GM12865 (cell line): Measurements from ENCODE around the gene CACNB4.

Experiments used
- DNase-seq: peaks from one replicate; pipeline ENCODE4 v3.0.0; 2010; ENCODE audit warnings: low read depth
- H3K4me3 ChIP-seq: 2 replicates; pipeline ENCODE4 v1.5.1; 2011; ENCODE audit warnings: mild to moderate bottlenecking, low read depth, low read length, control low read depth
- TF ChIP-seq, protein P1 (sequence below): IDR thresholded peaks from 2 replicates; pipeline ENCODE4 v1.5.1; 2011; ENCODE audit warnings: low read length, control low read depth, low read depth, inconsistent platforms; ENCODE audit not compliant: insufficient read depth; ENCODE audit errors: missing control alignments

The CACNB4 gene

GRCh38 chr2:151977631-151978030 lies 121.2 kb downstream of the CACNB4 start:
- TF ChIP-seq, protein P1, sequence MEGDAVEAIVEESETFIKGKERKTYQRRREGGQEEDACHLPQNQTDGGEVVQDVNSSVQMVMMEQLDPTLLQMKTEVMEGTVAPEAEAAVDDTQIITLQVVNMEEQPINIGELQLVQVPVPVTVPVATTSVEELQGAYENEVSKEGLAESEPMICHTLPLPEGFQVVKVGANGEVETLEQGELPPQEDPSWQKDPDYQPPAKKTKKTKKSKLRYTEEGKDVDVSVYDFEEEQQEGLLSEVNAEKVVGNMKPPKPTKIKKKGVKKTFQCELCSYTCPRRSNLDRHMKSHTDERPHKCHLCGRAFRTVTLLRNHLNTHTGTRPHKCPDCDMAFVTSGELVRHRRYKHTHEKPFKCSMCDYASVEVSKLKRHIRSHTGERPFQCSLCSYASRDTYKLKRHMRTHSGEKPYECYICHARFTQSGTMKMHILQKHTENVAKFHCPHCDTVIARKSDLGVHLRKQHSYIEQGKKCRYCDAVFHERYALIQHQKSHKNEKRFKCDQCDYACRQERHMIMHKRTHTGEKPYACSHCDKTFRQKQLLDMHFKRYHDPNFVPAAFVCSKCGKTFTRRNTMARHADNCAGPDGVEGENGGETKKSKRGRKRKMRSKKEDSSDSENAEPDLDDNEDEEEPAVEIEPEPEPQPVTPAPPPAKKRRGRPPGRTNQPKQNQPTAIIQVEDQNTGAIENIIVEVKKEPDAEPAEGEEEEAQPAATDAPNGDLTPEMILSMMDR: no peak
- DNase-seq: no peak
- H3K4me3 ChIP-seq: no peak overlapping the region

- peak; percentile 74 for DNase-seq
- no peak overlapping the region for H3K4me3 ChIP-seq
- TF ChIP-seq, protein P1: no peak
Observed at GRCh38 chr2:151976945-151977353, 121.9 kb downstream of the CACNB4 start.

- DNase-seq: no peak
- H3K4me3 ChIP-seq: no peak overlapping the region
- TF ChIP-seq, protein P1: no peak
Observed at GRCh38 chr2:151975460-151976414, 123.1 kb downstream of the CACNB4 start.

- H3K4me3 ChIP-seq: no peak overlapping the region
- TF ChIP-seq, protein P1: no peak
- DNase-seq: no peak
Observed at GRCh38 chr2:151974988-151975387, 123.9 kb downstream of the CACNB4 start.

DNA sequence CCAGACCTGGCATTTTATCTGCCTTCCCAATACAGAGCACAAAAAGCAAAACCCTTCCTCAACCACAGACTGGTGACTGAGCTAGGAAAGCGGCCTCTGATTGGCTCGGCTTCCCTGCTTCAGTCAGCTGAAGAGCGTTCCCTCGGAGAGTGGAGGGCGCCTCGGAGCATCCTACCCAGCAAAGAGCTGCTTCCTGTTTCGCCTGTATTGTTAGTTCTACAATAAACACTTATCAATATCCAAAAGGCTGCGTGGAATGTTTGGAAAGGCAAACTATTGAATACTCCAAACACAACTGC lies 125.0 kb downstream of the CACNB4 start:
- DNase-seq: peak; percentile 31
- H3K4me3 ChIP-seq: no peak overlapping the region
- TF ChIP-seq, protein P1: no peak

GRCh38 chr2:151973013-151973900 lies 125.6 kb downstream of the CACNB4 start:
- no peak overlapping the region for H3K4me3 ChIP-seq

More at GRCh38 chr2:151973013-151973900, 125.6 kb downstream of the CACNB4 start:
- DNase-seq: no peak
- TF ChIP-seq, protein P1: no peak
